ENCODE measurements around the gene SLC44A5.

DNA sequence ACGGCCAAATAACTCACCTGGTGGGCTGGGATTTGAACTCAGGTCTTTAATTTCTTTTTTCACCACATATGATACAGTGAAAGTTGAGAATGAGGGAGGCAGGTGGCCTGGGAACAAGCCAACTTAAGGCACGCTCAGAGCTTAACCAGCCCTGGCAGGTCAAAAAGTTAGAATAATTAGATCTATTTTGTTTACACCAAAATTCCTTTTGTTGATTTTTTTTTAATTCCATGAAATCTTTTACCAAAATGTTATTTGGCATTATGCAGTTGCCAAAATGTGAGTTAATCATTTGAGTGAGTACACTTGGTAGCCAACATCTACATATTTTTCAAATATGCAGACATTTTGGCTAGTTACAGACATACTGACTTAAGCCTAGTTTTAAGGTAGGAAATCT lies 439.9 kb downstream of the SLC44A5 start:
- TF ChIP-seq POLR2A (IDR thresholded peaks at IDR 0.05) (no peak), POLR2AphosphoS5 (IDR thresholded peaks at IDR 0.05) (no peak)
- TF ChIP-seq, protein P1, sequence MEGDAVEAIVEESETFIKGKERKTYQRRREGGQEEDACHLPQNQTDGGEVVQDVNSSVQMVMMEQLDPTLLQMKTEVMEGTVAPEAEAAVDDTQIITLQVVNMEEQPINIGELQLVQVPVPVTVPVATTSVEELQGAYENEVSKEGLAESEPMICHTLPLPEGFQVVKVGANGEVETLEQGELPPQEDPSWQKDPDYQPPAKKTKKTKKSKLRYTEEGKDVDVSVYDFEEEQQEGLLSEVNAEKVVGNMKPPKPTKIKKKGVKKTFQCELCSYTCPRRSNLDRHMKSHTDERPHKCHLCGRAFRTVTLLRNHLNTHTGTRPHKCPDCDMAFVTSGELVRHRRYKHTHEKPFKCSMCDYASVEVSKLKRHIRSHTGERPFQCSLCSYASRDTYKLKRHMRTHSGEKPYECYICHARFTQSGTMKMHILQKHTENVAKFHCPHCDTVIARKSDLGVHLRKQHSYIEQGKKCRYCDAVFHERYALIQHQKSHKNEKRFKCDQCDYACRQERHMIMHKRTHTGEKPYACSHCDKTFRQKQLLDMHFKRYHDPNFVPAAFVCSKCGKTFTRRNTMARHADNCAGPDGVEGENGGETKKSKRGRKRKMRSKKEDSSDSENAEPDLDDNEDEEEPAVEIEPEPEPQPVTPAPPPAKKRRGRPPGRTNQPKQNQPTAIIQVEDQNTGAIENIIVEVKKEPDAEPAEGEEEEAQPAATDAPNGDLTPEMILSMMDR (IDR thresholded peaks at IDR 0.05) = no peak

Measured in breast epithelium (tissue), 3 donors.